Parathyroid adenoma (tissue), 2 donors: ENCODE data around the gene DNMBP.
"Not testable (repeated sequence)": the region's sequence is repeated elsewhere in the genome, so short reads cannot be mapped to it uniquely, and the experiment has no call there.

Experiments
- H2AFZ ChIP-seq: fragments of 300-600 bp; sonication (generic); one replicate; pipeline ENCODE4 v1.7.0; 2017; ENCODE audit warnings: antibody characterized with exemption, mild to moderate bottlenecking
- H3K27ac ChIP-seq: fragments of 300-600 bp; sonication (generic); one replicate; pipeline ENCODE4 v1.7.0; 2017
- H3K27me3 ChIP-seq: fragments of 300-600 bp; sonication (generic); one replicate; pipeline ENCODE4 v1.7.0; 2017; ENCODE audit warnings: low read length; ENCODE audit not compliant: control insufficient read depth, insufficient read depth
- H3K36me3 ChIP-seq: fragments of 300-600 bp; sonication (generic); one replicate; pipeline ENCODE4 v1.7.0; 2017; ENCODE audit warnings: low read length; ENCODE audit not compliant: control insufficient read depth, insufficient read depth
- H3K4me1 ChIP-seq: fragments of 300-600 bp; sonication (generic); one replicate; pipeline ENCODE4 v1.7.0; 2017; ENCODE audit warnings: control low read depth
- H3K4me2 ChIP-seq: fragments of 300-600 bp; sonication (generic); one replicate; pipeline ENCODE4 v1.7.0; 2017; ENCODE audit warnings: low read length
- H3K4me3 ChIP-seq: fragments of 300-600 bp; sonication (generic); one replicate; pipeline ENCODE4 v1.7.0; 2017; ENCODE audit warnings: low read depth, low read length
- H3K79me2 ChIP-seq: fragments of 300-600 bp; sonication (generic); one replicate; pipeline ENCODE4 v1.7.0; 2017; ENCODE audit warnings: control low read depth
- H3K9ac ChIP-seq: fragments of 300-600 bp; sonication (generic); one replicate; pipeline ENCODE4 v1.7.0; 2017; ENCODE audit warnings: mild to moderate bottlenecking
- H3K9me3 ChIP-seq: fragments of 300-600 bp; sonication (generic); one replicate; pipeline ENCODE4 v1.7.0; 2017; ENCODE audit warnings: low read length; ENCODE audit not compliant: control insufficient read depth
- TF ChIP-seq, protein P1 (sequence below): fragments of 300-600 bp; sonication (generic); IDR thresholded peaks from one replicate; pipeline ENCODE4 v1.7.0; 2017; ENCODE audit warnings: antibody characterized with exemption, mild to moderate bottlenecking
- donor health status: primary hyperparathyroidism.

DNMBP gene

DNA sequence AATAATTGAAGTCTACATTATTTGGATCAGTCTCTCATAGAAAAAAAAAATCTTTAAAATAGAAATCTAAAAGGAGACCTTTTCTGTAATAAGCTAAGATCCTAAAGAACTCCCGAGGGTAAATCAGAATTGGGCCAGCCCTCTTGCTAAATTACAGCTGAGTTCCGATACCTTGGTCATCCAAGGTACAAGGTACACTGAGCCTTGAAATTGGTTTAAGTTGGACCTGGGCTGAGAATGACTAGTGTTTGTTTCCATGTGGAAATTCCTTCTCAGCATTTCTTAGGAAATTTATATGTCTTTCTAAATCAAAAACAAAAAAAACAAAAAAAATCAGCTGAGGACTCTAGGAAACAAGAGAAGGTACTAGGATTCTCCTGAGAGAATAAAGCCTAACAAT is 64.9 kb downstream of the DNMBP start:
- no peaks in the 10 kb centered on the region for H3K27me3 ChIP-seq
- no peak overlapping the region for H3K9ac ChIP-seq
- peak overlapping the region; percentile 67 for H3K27ac ChIP-seq
- peaks cover 54% of the 10 kb centered on the region for H3K4me1 ChIP-seq
- TF ChIP-seq, protein P1, sequence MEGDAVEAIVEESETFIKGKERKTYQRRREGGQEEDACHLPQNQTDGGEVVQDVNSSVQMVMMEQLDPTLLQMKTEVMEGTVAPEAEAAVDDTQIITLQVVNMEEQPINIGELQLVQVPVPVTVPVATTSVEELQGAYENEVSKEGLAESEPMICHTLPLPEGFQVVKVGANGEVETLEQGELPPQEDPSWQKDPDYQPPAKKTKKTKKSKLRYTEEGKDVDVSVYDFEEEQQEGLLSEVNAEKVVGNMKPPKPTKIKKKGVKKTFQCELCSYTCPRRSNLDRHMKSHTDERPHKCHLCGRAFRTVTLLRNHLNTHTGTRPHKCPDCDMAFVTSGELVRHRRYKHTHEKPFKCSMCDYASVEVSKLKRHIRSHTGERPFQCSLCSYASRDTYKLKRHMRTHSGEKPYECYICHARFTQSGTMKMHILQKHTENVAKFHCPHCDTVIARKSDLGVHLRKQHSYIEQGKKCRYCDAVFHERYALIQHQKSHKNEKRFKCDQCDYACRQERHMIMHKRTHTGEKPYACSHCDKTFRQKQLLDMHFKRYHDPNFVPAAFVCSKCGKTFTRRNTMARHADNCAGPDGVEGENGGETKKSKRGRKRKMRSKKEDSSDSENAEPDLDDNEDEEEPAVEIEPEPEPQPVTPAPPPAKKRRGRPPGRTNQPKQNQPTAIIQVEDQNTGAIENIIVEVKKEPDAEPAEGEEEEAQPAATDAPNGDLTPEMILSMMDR, result no peak
- no peak overlapping the region for H3K4me2 ChIP-seq
- H2AFZ ChIP-seq, result no peak overlapping the region
- no peaks in the 10 kb centered on the region for H3K9me3 ChIP-seq
- H3K36me3 ChIP-seq, result no peaks in the 10 kb centered on the region
- no peak overlapping the region for H3K4me3 ChIP-seq
- H3K79me2 ChIP-seq, result peaks cover 68% of the 10 kb centered on the region

DNA sequence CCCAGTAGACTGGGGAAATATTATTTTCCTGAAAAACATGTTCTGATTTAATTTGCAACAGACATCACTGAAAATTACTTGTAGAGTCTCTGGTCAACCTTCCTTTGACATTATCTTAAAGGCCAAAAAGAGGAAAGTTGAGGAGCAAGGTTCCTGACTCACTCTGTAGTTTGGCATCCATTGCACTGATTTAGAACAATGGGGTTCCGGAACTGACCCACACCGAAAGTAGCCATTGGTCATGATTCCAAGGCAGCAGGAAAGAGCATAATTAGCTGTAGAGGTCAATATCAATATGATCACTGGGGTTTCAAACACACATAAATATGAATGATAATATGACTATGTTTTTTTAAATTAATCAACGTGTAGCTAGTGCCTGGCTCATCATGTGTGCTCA is 65.8 kb downstream of the DNMBP start:
- Histone ChIP-seq H2AFZ (no peak overlapping the region), H3K36me3 (no peaks in the 10 kb centered on the region), H3K27ac (peak overlapping the region; percentile 93), H3K9me3 (no peaks in the 10 kb centered on the region), H3K4me3 (no peak overlapping the region), H3K9ac (no peak overlapping the region), H3K27me3 (no peaks in the 10 kb centered on the region), H3K4me2 (no peak overlapping the region), H3K79me2 (peaks cover 66% of the 10 kb centered on the region), H3K4me1 (peaks cover 64% of the 10 kb centered on the region)
- TF ChIP-seq, protein P1, result no peak

DNA sequence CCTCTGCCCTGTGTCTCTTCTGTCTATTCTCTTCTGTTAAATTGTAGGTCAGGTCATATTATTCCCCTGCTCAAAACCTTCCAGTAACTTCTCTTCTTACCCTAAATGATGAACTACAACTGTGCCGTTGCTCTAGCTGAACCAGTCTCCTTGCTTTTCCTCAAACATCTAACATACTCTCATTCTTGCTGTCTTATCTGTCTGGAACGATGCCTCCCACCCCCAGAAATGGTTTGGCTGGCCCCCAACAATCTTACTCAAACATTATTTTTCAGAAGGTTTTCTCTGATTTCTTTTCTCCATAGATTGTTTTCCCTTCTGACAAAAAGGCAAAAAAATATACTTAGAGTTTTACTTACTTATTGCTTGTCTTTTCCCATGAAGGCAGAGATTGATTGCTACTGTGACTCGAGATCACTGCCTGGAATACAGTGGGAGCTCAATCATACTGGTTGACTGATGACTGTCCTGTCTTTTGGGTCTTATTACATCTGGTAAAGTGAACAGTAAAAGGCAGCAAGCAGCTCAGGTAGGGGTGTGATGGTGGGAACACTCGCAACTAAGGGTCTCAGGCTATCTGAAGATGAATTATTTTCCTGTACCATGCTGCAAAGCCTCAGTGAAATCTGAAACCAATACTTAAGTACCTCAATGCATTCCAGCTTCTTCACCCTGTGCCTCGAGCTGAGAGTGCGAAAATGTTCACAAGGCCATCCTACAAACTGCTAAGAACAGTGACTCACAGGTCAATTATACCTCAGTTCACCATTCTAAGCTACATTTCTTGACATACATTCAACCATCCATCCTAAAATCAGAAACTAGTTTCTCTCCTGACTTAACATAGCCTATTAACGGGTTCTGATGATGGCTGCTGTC is 67.6 kb downstream of the DNMBP start:
- H3K9me3 ChIP-seq, result no peaks in the 10 kb centered on the region
- no peak overlapping the region for H3K4me3 ChIP-seq
- H2AFZ ChIP-seq, result no peak overlapping the region
- TF ChIP-seq, protein P1, result no peak
- H3K4me2 ChIP-seq, result peak overlapping the region; percentile 41
- H3K27me3 ChIP-seq, result no peaks in the 10 kb centered on the region
- peak overlapping the region; percentile 93 for H3K27ac ChIP-seq
- H3K79me2 ChIP-seq, result peaks cover 74% of the 10 kb centered on the region
- H3K36me3 ChIP-seq, result no peaks in the 10 kb centered on the region
- no peak overlapping the region for H3K9ac ChIP-seq
- peaks cover 76% of the 10 kb centered on the region for H3K4me1 ChIP-seq

DNA sequence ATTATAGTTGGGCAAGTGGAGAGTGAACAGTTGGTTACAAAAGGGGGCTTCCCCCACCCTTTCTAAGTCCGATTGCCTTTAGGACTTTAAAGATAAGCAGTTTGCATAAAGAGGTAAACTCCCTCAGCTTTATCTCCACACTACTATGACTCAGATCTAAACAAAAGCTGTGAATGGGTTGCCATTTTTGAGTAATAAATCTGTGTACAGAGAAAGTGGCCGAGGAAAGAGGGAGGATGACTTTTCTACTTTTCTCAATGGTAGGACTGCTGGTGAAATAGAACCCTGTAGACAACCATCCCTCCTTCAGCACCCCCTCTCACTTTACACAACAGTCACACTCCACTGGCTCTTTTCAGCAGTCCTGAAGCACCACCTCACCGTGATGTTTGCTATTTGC is 71.2 kb downstream of the DNMBP start:
- Histone ChIP-seq H3K4me3 (peak overlapping the region; percentile 22), H3K9me3 (no peaks in the 10 kb centered on the region), H3K27me3 (no peaks in the 10 kb centered on the region), H3K27ac (peak overlapping the region; percentile 93), H2AFZ (no peak overlapping the region), H3K4me2 (peak overlapping the region; percentile 54), H3K79me2 (peaks cover 57% of the 10 kb centered on the region), H3K9ac (peak overlapping the region; percentile 31), H3K4me1 (peaks cover 52% of the 10 kb centered on the region), H3K36me3 (no peaks in the 10 kb centered on the region)
- TF ChIP-seq, protein P1, result no peak

DNA sequence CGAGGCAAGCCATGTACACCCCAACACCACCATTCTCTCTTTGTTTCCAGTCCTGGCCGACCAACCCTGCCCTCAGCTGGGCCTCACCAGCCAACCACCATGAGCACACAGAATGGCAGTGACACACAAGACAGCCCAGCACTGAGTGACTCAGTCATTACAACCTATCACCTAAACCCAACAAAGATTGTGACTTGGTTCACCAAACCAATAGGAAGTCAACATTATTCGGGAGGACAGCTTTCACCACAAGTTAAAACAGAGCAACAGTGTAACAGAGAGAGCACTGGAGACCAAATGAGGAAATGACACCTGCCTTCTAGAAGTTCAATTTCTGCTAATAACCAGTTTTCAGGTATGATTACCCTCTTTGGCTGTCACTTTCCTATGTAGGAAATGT is 72.1 kb downstream of the DNMBP start:
- Histone ChIP-seq H3K4me1 (peaks cover 50% of the 10 kb centered on the region), H2AFZ (no peak overlapping the region)
- TF ChIP-seq, protein P1, result no peak

DNA sequence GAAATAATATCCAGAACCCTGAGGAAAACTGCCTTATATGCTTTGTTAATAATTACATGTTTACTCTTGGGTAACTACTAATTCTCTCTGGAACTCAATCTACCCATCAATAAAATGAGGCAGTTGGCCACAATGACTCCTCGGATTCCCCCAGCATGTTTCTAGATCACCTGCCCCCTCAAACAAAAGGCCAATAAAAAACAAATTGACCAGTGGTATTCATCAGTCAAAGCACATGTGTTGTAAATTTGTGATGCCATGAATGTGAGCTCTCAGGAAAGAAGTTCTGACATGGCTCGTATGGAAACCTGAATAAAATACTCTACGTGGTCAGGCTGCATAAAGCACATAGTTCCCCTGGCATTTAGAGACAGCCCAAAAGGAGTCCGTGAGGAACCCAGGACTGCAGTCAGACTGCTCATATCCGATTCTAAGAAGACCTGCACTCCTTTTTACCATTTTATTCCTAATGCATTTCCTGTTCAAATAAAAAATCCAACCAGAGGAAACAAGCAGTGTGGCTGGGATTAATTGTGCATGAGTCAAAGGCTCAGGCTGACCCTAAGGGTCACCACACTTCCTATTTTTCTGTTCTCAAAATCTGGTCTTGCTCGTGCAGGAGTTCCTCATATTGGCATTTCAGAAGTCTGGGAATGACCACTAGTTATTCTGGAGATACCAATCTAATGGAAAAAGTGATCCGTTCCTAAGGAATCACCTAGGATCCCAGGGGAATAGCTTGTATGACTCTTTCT is 77.4 kb downstream of the DNMBP start:
- peak overlapping the region; percentile 97 for H3K4me2 ChIP-seq
- peak overlapping the region; percentile 96 for H3K27ac ChIP-seq
- H3K9me3 ChIP-seq, H3K36me3 ChIP-seq, H3K27me3 ChIP-seq, H2AFZ ChIP-seq, H3K9ac ChIP-seq: not testable (repeated sequence)
- H3K4me3 ChIP-seq, result peak overlapping the region; percentile 53
- H3K4me1 ChIP-seq, result peaks cover 33% of the 10 kb centered on the region
- H3K79me2 ChIP-seq, result peaks cover 23% of the 10 kb centered on the region

More for the DNA sequence above, 72.1 kb downstream of the DNMBP start:
- Histone ChIP-seq H3K9me3 (no peaks in the 10 kb centered on the region), H3K36me3 (no peaks in the 10 kb centered on the region), H3K4me2 (peak overlapping the region; percentile 54), H3K9ac (no peak overlapping the region), H3K27ac (peak overlapping the region; percentile 93), H3K27me3 (no peaks in the 10 kb centered on the region), H3K79me2 (peaks cover 53% of the 10 kb centered on the region), H3K4me3 (no peak overlapping the region)
